IMR-90 (cell line): Measurements from ENCODE around the gene MYBPC3. TPM values are rescaled to one million over a fixed set of nuclear protein-coding genes. Genes with fewer than 3 reads are reported as not detected.

Experiments used
- ATAC-seq: fragments of 200-7000 bp; cut with Tn5 transposase; 2 replicates; pipeline ENCODE4 v1.9.1; 2020; ENCODE audit warnings: low read depth, mild to moderate bottlenecking, moderate library complexity
- BruUV-seq: library from RNA; stranded (reverse); fragments of 400-500 nt; replicated peaks from 2 replicates; lab custom pipeline; 2021; lab: Mats Ljungman, UMichigan
- CTCF ChIA-PET: fragments of 300-600 bp; formaldehyde crosslinking; extraction: SDS; loops from one replicate; lab custom pipeline; 2021; ENCODE audit warnings: antibody characterized with exemption; lab: Yijun Ruan, JAX
- POLR2A ChIA-PET: fragments of 300-600 bp; sonication (Branson Sonifier 250); formaldehyde crosslinking; loops from one replicate; lab custom pipeline; 2022; ENCODE audit warnings: antibody characterized with exemption; ENCODE audit not compliant: unreplicated experiment; lab: Charles Lee
- DNase-seq: peaks from one replicate; pipeline ENCODE4 v3.0.0; 2013
- H2AFZ ChIP-seq: replicated peaks from 2 replicates; pipeline ENCODE3; 2013; ENCODE audit warnings: low read length, mild to moderate bottlenecking; ENCODE audit not compliant: poor library complexity
- H2AK5ac ChIP-seq: 2 replicates; pipeline ENCODE4 v1.6.1; 2013; ENCODE audit warnings: low read depth, low read length, inconsistent platforms
- H2AK9ac ChIP-seq: replicated peaks from 2 replicates; pipeline ENCODE3; 2013; ENCODE audit warnings: mild to moderate bottlenecking, low read depth, low read length, moderate library complexity; ENCODE audit not compliant: poor library complexity
- H2BK120ac ChIP-seq: 2 replicates; pipeline ENCODE4 v1.6.1; 2013; ENCODE audit warnings: low read depth, low read length, inconsistent platforms
- H2BK15ac ChIP-seq: 3 replicates; pipeline ENCODE4 v1.6.1; 2013; ENCODE audit warnings: low read depth, low read length, inconsistent platforms
- H2BK20ac ChIP-seq: 2 replicates; pipeline ENCODE4 v1.6.1; 2013; ENCODE audit warnings: low read depth, mild to moderate bottlenecking, inconsistent platforms, low read length, moderate library complexity
- H2BK5ac ChIP-seq: 2 replicates; pipeline ENCODE4 v1.6.1; 2013; ENCODE audit warnings: mild to moderate bottlenecking, low read depth, low read length, inconsistent platforms; ENCODE audit not compliant: poor library complexity, severe bottlenecking
- H3K14ac ChIP-seq: replicated peaks from 2 replicates; pipeline ENCODE4 v1.6.1; 2013; ENCODE audit warnings: low read depth, low read length, inconsistent platforms
- H3K18ac ChIP-seq: 2 replicates; pipeline ENCODE4 v1.6.1; 2013; ENCODE audit warnings: low read depth, low read length, control low read depth
- H3K23ac ChIP-seq: 2 replicates; pipeline ENCODE4 v1.6.1; 2013; ENCODE audit warnings: low read depth, low read length, inconsistent platforms
- H3K27ac ChIP-seq: 2 replicates; pipeline ENCODE4 v1.5.1; 2013; ENCODE audit warnings: mild to moderate bottlenecking, control low read depth, low read length; ENCODE audit not compliant: insufficient read depth
- H3K27me3 ChIP-seq: 2 replicates; pipeline ENCODE4 v1.6.1; 2013; ENCODE audit warnings: low read length; ENCODE audit not compliant: control insufficient read depth, insufficient read depth
- H3K36me3 ChIP-seq: 2 replicates; pipeline ENCODE4 v1.6.1; 2013; ENCODE audit warnings: low read length, mixed read lengths; ENCODE audit not compliant: control insufficient read depth, insufficient read depth
- H3K4ac ChIP-seq: 2 replicates; pipeline ENCODE4 v1.6.1; 2013; ENCODE audit warnings: low read depth, low read length, inconsistent platforms
- H3K4me1 ChIP-seq: 2 replicates; pipeline ENCODE4 v1.6.1; 2013; ENCODE audit warnings: low read length, mixed read lengths; ENCODE audit not compliant: control insufficient read depth, insufficient read depth
- H3K4me2 ChIP-seq: 2 replicates; pipeline ENCODE4 v1.6.1; 2013; ENCODE audit warnings: low read depth, mild to moderate bottlenecking, control low read depth, low read length, moderate library complexity
- H3K4me3 ChIP-seq: 2 replicates; pipeline ENCODE4 v1.5.1; 2013; ENCODE audit warnings: low read depth, mild to moderate bottlenecking, control low read depth, low read length, moderate library complexity; ENCODE audit not compliant: insufficient read depth
- H3K56ac ChIP-seq: 2 replicates; pipeline ENCODE4 v1.6.1; 2013; ENCODE audit warnings: low read length, inconsistent platforms; ENCODE audit not compliant: insufficient read depth; ENCODE audit errors: extremely low read depth
- H3K79me1 ChIP-seq, 2 experiments: 2 replicates each; pipeline ENCODE4 v1.6.1; 2013; ENCODE audit warnings: low read length in 2 of 2, inconsistent platforms in 1 of 2, low read depth in 1 of 2
- H3K9ac ChIP-seq: 2 replicates; pipeline ENCODE4 v1.6.1; 2013; ENCODE audit warnings: low read depth, low read length, control low read depth
- H3K9me1 ChIP-seq: 2 replicates; pipeline ENCODE4 v1.6.1; 2013; ENCODE audit warnings: low read length, inconsistent platforms; ENCODE audit not compliant: insufficient read depth
- H3K9me3 ChIP-seq: 2 replicates; pipeline ENCODE4 v1.6.1; 2013; ENCODE audit warnings: low read length; ENCODE audit not compliant: control insufficient read depth, insufficient read depth
- H4K20me1 ChIP-seq: 2 replicates; pipeline ENCODE4 v1.6.1; 2013; ENCODE audit warnings: low read length, inconsistent platforms; ENCODE audit not compliant: insufficient read depth
- H4K5ac ChIP-seq: 2 replicates; pipeline ENCODE4 v1.6.1; 2013; ENCODE audit warnings: mild to moderate bottlenecking, low read depth, low read length, control low read depth
- H4K8ac ChIP-seq, 2 experiments: 2 replicates each; pipeline ENCODE4 v1.6.1; 2013; ENCODE audit warnings: low read depth in 2 of 2, low read length in 2 of 2, control low read depth in 1 of 2, inconsistent platforms in 1 of 2
- H4K91ac ChIP-seq: 2 replicates; pipeline ENCODE4 v1.6.1; 2013; ENCODE audit warnings: low read depth, low read length, inconsistent platforms; ENCODE audit not compliant: insufficient read depth
- BHLHE40 ChIP-seq: fragments of 150-350 bp; IDR thresholded peaks from 2 replicates; pipeline ENCODE4 v1.6.1; 2016; ENCODE audit warnings: mild to moderate bottlenecking, low read depth, low read length
- CEBPB ChIP-seq: IDR thresholded peaks from 2 replicates; pipeline ENCODE4 v1.6.1; 2012; ENCODE audit warnings: low read depth, low read length, improper control_type of control experiment
- CHD1 ChIP-seq: IDR thresholded peaks from 2 replicates; pipeline ENCODE4 v1.6.1; 2012; ENCODE audit warnings: low read depth, low read length, improper control_type of control experiment
- FOS ChIP-seq: fragments of 150-350 bp; IDR thresholded peaks from 2 replicates; pipeline ENCODE4 v1.6.1; 2016; ENCODE audit warnings: low read depth, low read length
- MAFK ChIP-seq: IDR thresholded peaks from 2 replicates; pipeline ENCODE4 v1.6.1; 2012; ENCODE audit warnings: low read depth, low read length, improper control_type of control experiment
- MAZ ChIP-seq: IDR thresholded peaks from 2 replicates; pipeline ENCODE4 v1.6.1; 2012; ENCODE audit warnings: low read depth, mild to moderate bottlenecking, low read length, improper control_type of control experiment, moderate library complexity, borderline replicate concordance
- MXI1 ChIP-seq: IDR thresholded peaks from 2 replicates; pipeline ENCODE4 v1.6.1; 2012; ENCODE audit warnings: low read depth, mild to moderate bottlenecking, low read length, moderate library complexity, borderline replicate concordance
- NFE2L2 ChIP-seq: fragments of 150-350 bp; IDR thresholded peaks from 2 replicates; pipeline ENCODE4 v1.6.1; 2016; ENCODE audit warnings: low read depth, mild to moderate bottlenecking, low read length
- POLR2A ChIP-seq: IDR thresholded peaks from 2 replicates; pipeline ENCODE4 v1.6.1; 2012; ENCODE audit warnings: mild to moderate bottlenecking, low read depth, low read length
- RAD21 ChIP-seq: IDR thresholded peaks from 2 replicates; pipeline ENCODE4 v1.6.1; 2012; ENCODE audit warnings: low read length, improper control_type of control experiment
- RCOR1 ChIP-seq: IDR thresholded peaks from 2 replicates; pipeline ENCODE4 v1.6.1; 2012; ENCODE audit warnings: mild to moderate bottlenecking, low read length, improper control_type of control experiment; ENCODE audit not compliant: insufficient replicate concordance
- RFX5 ChIP-seq: IDR thresholded peaks from 2 replicates; pipeline ENCODE4 v1.8.0; 2012; ENCODE audit warnings: low read depth, mild to moderate bottlenecking, low read length, moderate library complexity
- SMC3 ChIP-seq: fragments of 150-350 bp; IDR thresholded peaks from 2 replicates; pipeline ENCODE4 v1.6.1; 2016; ENCODE audit warnings: low read depth, mild to moderate bottlenecking, antibody characterized with exemption, low read length, moderate library complexity
- WGBS, 2 experiments: methylation state at CpG; one replicate each; pipeline versions ENCODE4 v1.1.5 to v1.1.7; 2013; ENCODE audit warnings: missing lambda C conversion rate in 2 of 2; ENCODE audit not compliant: insufficient read length in 1 of 2; ENCODE audit errors: extremely low coverage in 2 of 2; 5-methylcytosine and 5-hydroxymethylcytosine counted together
- dilution Hi-C: fragments of 300-500 bp; cut with HindIII; formaldehyde crosslinking; loops from one replicate; pipeline ENCODE4 v1.14.3; 2018; ENCODE audit warnings: low sequenced_read_pairs; ENCODE audit not compliant: unreplicated experiment
- in situ Hi-C: fragments of 300-500 bp; cut with MboI; formaldehyde crosslinking; loops from 3 replicates; pipeline ENCODE4 v1.14.3; 2019; ENCODE audit warnings: low sequenced_read_pairs, inconsistent platforms, mixed read lengths
- intact Hi-C: fragments of 100-400 bp; cut with micrococcal nuclease; formaldehyde crosslinking; loops from 2 replicates; pipeline ENCODE4 v1.10.0; 2022
- polyA plus RNA-seq, 3 experiments: library from polyadenylated mRNA; depleted of rRNA; stranded (reverse); fragments of >200 nt; gene quantifications; 2 replicates each; pipeline ENCODE4 v1.2.3, GENCODE V29; 2012; ENCODE audit warnings: low replicate concordance in 1 of 3
- total RNA-seq: library from RNA; depleted of rRNA; stranded (reverse); fragments of >200 nt; gene quantifications from 2 replicates; pipeline ENCODE4 v1.2.3, GENCODE V29; 2012
- TF ChIP-seq, protein P1 (sequence below): fragments of 150-350 bp; IDR thresholded peaks from 2 replicates; pipeline ENCODE4 v1.6.1; 2016; ENCODE audit warnings: low read depth, mild to moderate bottlenecking, low read length, moderate library complexity, borderline replicate concordance
- TF ChIP-seq, protein P2 (sequence below): conservative IDR thresholded peaks from 2 replicates; pipeline ENCODE4 v1.5.1; 2012; ENCODE audit warnings: mild to moderate bottlenecking, low read depth, low read length, improper control_type of control experiment
- TF ChIP-seq, protein P3 (sequence below): fragments of 150-350 bp; IDR thresholded peaks from 2 replicates; pipeline ENCODE4 v1.6.1; 2017; ENCODE audit warnings: mild to moderate bottlenecking, antibody characterized with exemption, low read length, low read depth

Gene MYBPC3
- total and polyA plus RNA-seq, 2 of the 4 experiments (the other 2 are of a cell fraction) = not detected

DNA sequence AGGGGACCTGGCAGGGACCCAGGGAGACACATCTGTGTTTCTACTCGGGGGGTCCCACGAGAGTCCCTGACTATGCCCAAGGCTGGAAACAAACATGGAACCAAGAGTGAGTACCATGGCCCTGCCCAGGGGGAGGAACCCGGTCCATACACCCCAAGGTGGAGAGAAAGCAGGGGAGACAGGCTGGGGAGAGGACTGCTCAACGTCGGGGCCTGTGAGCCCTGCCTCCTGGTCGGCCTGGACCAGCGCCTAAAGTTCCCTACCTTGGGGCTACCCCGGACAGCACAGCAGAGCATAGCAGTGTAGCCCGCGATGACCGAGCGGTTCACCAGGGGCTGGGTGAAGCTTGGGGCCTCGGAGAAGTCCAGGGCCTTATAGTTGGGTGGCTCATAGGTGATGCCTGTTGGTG is 20.2 kb downstream of the MYBPC3 start:
- ATAC-seq = no peak
- 79% methylated on average over 5 of the region's 13 CpGs; no CpG with 5 or more reads in 1 of the 2 experiments for WGBS, 2 experiments

More for the DNA sequence above, 20.2 kb downstream of the MYBPC3 start:
- H4K5ac ChIP-seq = no peak overlapping the region
- H3K4ac ChIP-seq = no peak overlapping the region
- H2BK120ac ChIP-seq = no peak overlapping the region
- no peak overlapping the region for H3K14ac ChIP-seq
- BruUV-seq = no TSS peak
- no peaks in the 10 kb centered on the region for H3K79me1 ChIP-seq
- no peak overlapping the region for H3K9ac ChIP-seq
- no peak overlapping the region for H2AFZ ChIP-seq
- peaks cover 29% of the 10 kb centered on the region for H3K36me3 ChIP-seq
- dilution Hi-C loops (no loop called here), intact Hi-C loops (no loop called here), in situ Hi-C loops (no loop called here)
- no peak for DNase-seq
- no peak overlapping the region for H2BK5ac ChIP-seq
- no peak overlapping the region for H2AK9ac ChIP-seq
- H2BK15ac ChIP-seq = no peak overlapping the region
- 0 out of 2 replicates have a peak, but pooled peaks cover 2% of the 10 kb centered on the region for H3K4me1 ChIP-seq
- H3K9me3 ChIP-seq = no peaks in the 10 kb centered on the region
- H3K27me3 ChIP-seq = no peaks in the 10 kb centered on the region
- TF ChIP-seq CEBPB = no peak
- no peak for TF ChIP-seq FOS
- TF ChIP-seq, protein P1, sequence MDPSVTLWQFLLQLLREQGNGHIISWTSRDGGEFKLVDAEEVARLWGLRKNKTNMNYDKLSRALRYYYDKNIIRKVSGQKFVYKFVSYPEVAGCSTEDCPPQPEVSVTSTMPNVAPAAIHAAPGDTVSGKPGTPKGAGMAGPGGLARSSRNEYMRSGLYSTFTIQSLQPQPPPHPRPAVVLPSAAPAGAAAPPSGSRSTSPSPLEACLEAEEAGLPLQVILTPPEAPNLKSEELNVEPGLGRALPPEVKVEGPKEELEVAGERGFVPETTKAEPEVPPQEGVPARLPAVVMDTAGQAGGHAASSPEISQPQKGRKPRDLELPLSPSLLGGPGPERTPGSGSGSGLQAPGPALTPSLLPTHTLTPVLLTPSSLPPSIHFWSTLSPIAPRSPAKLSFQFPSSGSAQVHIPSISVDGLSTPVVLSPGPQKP = no peak
- TF ChIP-seq RFX5 = no peak
- TF ChIP-seq, protein P2, sequence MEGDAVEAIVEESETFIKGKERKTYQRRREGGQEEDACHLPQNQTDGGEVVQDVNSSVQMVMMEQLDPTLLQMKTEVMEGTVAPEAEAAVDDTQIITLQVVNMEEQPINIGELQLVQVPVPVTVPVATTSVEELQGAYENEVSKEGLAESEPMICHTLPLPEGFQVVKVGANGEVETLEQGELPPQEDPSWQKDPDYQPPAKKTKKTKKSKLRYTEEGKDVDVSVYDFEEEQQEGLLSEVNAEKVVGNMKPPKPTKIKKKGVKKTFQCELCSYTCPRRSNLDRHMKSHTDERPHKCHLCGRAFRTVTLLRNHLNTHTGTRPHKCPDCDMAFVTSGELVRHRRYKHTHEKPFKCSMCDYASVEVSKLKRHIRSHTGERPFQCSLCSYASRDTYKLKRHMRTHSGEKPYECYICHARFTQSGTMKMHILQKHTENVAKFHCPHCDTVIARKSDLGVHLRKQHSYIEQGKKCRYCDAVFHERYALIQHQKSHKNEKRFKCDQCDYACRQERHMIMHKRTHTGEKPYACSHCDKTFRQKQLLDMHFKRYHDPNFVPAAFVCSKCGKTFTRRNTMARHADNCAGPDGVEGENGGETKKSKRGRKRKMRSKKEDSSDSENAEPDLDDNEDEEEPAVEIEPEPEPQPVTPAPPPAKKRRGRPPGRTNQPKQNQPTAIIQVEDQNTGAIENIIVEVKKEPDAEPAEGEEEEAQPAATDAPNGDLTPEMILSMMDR = no peak
- TF ChIP-seq MXI1 = no peak
- no peak for TF ChIP-seq CHD1
- TF ChIP-seq, protein P3, sequence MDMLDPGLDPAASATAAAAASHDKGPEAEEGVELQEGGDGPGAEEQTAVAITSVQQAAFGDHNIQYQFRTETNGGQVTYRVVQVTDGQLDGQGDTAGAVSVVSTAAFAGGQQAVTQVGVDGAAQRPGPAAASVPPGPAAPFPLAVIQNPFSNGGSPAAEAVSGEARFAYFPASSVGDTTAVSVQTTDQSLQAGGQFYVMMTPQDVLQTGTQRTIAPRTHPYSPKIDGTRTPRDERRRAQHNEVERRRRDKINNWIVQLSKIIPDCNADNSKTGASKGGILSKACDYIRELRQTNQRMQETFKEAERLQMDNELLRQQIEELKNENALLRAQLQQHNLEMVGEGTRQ = no peak
- TF ChIP-seq MAZ = no peak
- no peak for TF ChIP-seq SMC3
- no peak for TF ChIP-seq RAD21
- TF ChIP-seq POLR2A = no peak
- TF ChIP-seq RCOR1 = no peak
- TF ChIP-seq BHLHE40 = no peak
- no peak for TF ChIP-seq MAFK
- TF ChIP-seq NFE2L2 = no peak
- no peak overlapping the region for H3K27ac ChIP-seq
- ChIA-PET CTCF (no interaction called here), POLR2A (no interaction called here)
- H4K91ac ChIP-seq = no peak overlapping the region
- no peak overlapping the region for H4K8ac ChIP-seq
- H3K23ac ChIP-seq = no peak overlapping the region
- H3K9me1 ChIP-seq = no peaks in the 10 kb centered on the region
- no peaks in the 10 kb centered on the region for H4K20me1 ChIP-seq
- H3K4me3 ChIP-seq = no peak overlapping the region
- H2BK20ac ChIP-seq = no peak overlapping the region
- no peak overlapping the region for H3K4me2 ChIP-seq
- no peak overlapping the region for H2AK5ac ChIP-seq
- H3K18ac ChIP-seq = no peak overlapping the region
- H3K56ac ChIP-seq = no peak overlapping the region
